GM21737 (cell line): ENCODE results near the gene OR4K1.
"Not testable (repeated sequence)": the region's sequence is repeated elsewhere in the genome, so short reads cannot be mapped to it uniquely, and the experiment has no call there.

Experiments
- ATAC-seq: cut with Tn5 transposase; IDR thresholded peaks from one replicate; pipeline ENCODE4 v1.9.1; 2021; ENCODE audit warnings: mild to moderate bottlenecking, moderate library complexity; ENCODE audit not compliant: unreplicated experiment

Gene OR4K1, protein sequence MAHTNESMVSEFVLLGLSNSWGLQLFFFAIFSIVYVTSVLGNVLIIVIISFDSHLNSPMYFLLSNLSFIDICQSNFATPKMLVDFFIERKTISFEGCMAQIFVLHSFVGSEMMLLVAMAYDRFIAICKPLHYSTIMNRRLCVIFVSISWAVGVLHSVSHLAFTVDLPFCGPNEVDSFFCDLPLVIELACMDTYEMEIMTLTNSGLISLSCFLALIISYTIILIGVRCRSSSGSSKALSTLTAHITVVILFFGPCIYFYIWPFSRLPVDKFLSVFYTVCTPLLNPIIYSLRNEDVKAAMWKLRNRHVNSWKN

DNA sequence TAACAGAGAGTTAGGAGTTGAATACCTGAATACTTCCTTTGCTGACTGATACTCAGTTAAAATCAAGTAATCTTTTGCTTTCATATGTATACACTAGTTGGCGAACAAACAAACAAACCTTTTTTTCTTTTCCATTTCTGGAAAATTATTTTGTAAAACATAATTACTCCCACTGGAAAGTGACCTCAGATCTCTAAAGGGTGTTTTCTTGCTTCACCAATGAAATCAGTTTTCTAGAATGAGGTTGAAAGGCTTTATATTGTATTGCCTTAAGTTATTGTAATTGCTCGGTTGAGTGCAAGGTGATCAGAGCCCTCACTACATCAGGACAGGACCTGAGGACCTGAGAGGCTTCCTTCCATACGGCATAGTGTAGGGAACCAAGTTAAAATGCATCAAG lies at the start of gene OR4K1:
Gene OR4K1, plus strand, starts transcription at position 301 of the 400 bp plus-strand sequence. CDS start 4,750 bp downstream, outside the sequence.
- no peak for ATAC-seq

DNA sequence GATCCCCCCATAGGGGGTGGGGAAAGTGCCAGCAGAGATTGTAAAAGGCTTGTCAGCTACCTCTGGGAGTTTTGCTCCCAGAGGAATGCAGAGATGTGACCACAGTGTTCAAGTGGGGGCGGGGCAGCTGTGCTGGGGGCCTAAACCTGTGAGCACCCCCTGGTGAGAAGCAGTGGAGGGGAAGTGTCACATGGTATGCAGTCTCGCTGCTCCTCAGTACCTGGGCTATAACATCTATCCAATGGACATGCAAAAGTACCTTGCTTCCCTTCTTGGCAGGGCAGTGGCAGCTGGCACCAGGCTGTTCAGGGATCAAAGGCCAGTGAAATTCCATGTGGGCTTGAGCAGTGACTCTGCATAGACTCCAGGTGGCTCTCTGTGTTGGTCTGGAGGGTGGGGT lies 35.4 kb upstream of the OR4K1 start:
- ATAC-seq, result no peak

DNA sequence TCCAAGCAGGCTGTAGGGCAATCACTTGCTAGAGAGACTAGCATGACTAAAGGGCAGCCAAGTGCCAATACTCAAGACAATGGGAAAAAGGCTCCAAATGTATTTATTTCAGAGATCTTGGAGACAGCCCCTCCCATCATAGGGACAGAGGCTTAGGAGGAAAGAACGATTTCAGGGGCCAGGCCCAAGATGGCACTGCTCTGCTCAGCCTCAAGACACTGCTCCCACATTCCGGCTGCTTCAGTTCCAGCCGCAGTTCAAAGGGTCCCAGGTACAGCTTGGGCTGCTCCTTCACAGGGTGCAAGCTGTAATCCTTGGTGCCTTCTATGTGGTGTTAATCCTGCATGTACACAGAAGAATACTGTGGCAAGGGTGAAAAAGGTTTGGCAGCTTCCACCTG lies 29.7 kb upstream of the OR4K1 start:
- ATAC-seq, result no peak

DNA sequence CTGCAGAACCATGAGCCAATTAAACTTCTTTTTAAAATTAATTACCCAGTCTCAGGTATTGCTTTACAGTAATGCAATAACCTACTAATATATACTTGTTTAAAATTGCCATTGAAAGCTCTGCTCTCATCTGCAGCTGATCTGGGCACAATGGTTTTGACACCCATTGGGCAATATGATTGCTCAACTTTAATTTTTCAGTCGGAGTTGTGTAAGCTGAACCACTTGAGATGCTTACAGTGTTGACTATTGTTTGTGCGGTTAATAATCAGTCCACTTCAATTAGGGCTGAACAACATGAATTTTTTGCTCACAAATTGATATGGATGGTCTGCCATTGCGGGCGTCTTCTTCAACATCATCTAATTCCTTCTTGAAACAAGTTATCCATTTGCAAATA lies 28.3 kb upstream of the OR4K1 start:
- no peak for ATAC-seq

DNA sequence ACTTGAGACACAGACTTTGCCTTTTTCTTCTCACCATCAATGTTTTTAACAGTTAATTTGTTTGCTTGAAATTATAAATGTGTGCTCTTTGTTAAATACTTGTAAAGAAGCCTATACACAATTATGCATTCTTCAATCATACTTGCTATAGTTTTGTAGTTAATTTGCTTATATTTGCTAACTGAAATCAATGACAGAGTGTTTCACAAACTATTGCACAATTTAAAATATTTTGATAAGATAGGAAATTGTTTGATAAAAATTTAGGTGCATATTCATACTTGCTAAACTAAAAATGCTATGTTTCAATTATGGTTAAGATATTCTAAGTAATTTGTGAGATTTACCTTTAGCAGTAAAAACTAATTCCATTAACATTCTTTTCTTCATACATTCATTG lies 24.1 kb upstream of the OR4K1 start:
- no peak for ATAC-seq

DNA sequence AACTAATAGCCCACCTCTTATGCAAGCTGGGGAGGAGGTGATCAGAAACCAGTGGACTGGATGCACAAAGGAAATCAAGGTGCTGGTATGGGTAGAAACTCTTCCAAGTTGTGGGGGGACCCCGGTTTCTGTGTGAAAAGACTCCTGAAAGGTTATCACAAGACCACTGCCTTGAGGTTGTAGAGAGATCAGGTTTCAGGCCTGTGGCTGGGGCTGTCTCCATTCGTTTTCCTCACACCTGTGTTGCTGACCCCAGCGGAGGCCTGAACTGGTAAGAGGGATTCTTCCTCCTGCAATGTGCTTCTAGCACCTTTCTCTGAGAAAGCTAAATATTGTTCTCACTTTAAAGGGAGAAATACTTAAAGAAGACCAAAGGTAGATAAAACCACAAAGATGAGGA lies 19.6 kb upstream of the OR4K1 start:
- ATAC-seq, result no peak

DNA sequence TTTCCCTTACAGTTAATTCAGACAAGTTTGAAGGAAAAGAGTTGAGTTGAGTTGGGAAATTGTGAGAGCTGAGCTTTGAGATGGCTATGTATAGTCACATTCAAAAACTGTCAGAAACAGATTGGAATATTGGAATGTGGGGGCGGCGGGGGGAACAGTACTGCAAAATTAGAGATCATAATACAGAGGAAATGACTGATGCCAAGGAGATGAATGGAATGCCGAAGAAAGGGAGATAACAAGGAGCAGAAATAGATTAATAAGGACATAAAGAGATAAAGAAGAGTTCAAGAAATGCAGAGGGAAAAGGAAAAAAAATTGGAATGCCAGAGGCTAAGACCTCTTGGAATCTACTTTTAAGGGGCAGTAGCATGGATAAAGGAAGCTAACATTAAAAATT lies 13.5 kb upstream of the OR4K1 start:
- no peak for ATAC-seq

DNA sequence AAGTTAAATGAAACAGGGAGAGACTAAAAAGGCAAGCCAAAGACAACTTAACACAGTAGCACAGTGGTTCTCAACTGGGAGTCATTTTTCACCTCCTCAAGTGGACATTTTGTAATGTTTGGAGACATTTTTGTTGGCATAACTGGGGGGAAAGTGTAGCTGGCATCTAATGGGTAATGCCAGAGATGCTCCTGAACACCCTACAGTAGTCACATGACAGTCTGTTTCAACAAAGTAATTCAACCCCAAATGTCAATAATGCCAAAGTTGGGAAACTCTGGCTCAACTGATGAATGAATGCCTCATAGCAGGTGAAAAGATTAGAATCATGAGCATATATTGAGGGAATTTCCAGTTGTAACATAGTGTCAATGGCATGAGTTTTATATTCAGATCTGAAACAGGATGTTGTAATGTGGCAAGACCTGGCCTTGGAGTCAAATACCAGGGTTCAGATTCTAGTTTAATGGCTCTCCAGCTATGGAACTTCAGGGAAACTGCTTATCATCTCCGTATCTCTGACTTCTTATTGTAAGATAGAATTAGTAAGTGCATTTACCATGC lies 12.7 kb upstream of the OR4K1 start:
- no peak for ATAC-seq

DNA sequence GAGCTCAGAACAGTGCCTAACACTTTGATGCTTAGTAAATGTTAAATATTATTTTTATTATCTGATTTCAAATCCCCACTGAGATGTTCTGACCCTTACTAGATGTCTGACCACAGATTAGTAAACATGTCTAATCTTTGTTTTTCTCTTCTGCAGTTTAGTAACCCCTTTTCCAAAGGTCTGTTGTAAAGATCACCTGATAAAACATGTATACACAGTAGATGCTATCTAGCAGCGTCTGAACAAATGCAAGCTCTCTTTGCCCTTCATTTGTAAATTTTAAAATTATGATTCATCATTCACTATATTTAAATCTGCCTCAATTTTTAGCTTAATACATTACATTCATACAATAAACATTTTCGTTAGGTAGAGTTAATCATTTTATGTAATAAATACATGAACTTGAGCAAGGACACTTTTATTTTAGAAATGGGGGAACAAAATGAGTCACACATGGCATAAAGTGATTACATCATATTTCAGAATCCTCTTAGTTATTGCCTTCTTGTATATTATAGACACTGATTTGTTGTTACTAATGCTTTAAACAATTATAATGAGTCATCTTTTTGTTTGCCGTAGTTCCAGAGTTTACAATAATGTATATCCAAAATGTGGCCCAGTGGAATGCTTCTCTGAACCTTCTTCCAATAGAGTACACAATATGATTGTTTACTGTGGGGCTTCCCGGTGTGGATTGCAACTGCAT lies 12.0 kb upstream of the OR4K1 start:
- no peak for ATAC-seq

DNA sequence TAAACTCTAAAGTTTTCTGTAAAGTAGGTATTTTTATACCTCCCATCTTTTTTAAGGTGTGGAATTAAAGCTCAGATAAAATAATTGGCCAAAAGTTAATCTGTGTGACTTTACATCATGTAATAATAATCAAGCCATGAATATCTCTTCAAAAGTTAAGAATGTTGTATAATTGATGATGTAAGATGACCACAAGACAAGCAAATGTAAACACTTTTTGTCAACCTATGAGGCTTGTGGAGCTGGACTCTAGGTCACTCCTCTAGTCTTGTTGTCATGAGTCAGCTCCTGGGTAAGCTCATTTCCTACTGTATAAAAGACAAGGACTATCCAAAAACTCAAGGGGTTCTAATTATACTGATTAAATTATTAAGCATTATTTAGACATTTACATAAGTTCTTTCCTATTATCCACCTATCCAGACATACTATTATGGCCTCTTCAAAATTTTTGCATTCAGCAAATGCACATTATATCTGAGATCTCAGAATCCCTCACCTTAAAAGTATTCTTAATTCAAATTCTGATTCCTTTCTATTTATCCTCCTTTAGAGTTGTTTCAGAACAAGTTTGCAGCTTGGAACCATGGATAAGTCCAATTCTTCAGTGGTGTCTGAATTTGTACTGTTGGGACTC lies 10.6 kb upstream of the OR4K1 start, which contains the start of gene OR4K5:
Gene OR4K5, plus strand, starts transcription at position 587 of the 637 bp plus-strand sequence. Its CDS starts 0 bp downstream, at position 587.
- ATAC-seq, result no peak

DNA sequence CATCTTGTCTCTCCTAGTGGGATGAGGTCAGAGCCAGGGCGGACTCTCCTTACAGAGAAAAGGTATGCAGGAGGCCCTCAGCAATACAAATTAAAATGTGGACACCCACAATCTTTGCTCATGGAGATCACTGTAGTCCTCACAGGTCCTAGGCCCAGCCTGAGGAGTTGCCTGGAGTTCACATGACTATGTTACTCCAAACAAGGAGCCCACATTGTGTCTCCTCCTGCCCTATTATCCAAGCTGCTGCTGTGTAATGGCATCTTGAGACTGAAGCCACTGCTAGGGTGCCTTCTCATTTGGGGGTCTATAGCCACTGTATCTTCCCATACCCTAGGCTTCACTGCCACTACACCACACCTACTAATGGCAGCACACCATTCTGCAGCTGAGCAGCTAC lies 11.0 kb downstream of the OR4K1 start:
- no peak for ATAC-seq

DNA sequence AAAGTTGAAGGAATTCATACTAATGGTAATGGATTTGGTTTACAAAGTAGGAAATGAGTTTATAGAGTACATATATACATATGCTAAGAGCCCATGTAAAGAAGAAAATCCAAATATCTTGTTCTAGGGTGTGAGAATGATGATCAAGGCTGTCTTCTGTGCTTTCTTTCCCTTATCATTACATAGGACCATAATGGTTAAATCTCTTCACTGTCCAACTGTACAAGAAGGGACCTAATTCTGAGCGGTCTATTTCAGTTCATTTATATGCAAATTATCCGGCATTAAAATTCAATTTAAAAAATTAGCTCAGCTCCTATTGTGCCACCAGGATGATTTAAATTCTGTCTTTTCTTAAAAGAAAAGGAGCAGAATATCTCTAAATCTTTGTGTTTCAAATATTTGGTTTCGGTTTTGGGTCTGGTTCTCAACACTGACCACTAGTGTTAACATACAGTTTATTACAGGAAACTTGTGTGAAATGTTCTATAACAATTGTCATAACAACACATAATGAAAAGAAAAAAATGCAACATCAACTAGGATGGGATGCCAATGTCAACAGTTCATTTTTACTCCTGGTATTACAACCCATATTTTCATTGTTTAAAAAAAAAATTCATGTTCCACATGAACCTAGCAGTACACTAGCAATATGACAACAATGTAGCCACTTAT lies 16.8 kb downstream of the OR4K1 start:
- no peak for ATAC-seq

DNA sequence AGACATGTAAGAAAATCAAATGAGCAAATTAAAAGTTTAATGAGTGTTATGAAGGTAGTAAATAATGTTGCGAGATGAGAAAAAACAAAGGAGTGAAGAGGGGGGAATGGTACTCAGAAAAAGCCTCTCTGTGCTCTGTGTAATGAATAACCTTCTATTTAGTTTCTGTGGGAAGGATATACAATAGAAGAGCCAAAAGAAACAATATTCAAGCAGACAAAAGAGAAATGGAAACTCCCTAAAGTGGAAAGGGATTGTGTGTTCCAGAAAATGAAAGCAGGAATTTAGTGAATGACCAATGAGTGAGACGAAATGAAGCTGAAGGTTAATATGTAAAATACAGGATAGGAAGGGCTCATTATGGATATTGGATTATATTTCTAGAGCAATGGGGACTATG lies 18.5 kb downstream of the OR4K1 start:
- ATAC-seq, result no peak

DNA sequence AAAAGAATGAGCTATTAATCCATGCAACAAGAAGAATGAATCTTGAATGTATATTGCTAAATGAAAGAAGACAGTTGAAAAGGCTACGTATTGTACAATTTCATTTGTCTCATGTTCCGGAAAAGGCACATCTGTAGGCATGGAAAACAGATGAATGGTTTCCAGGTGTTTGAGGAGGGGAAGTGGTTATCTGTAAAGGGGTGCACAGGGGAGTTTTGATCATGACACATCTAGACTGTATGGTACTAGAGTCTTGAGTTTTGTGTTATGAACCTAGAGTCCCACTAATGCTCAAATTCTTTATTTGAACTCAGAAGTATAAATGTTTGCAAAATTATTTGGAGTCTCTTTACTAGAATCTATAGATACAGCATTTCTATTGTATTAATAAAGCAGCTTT lies 39.0 kb downstream of the OR4K1 start:
- ATAC-seq, result not testable (repeated sequence)

DNA sequence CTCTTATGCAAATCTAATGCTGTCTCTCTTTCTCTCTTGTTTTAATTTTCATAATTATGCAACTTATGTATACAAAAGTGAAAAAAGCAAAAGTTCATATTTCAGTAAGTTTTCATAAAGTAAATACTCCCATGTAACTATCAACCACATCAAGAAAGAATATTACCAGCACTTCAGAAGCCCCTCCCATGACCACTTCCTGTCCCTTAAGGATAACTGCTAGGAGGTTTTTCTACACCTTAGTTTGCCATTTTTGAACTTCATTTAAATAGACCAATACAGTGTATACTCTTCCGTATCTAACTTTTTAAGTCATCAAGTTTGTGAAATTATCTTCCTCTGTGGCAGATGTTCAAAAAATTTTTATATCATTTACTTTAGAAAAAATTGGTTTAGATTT lies 44.1 kb downstream of the OR4K1 start:
- ATAC-seq, result no peak

DNA sequence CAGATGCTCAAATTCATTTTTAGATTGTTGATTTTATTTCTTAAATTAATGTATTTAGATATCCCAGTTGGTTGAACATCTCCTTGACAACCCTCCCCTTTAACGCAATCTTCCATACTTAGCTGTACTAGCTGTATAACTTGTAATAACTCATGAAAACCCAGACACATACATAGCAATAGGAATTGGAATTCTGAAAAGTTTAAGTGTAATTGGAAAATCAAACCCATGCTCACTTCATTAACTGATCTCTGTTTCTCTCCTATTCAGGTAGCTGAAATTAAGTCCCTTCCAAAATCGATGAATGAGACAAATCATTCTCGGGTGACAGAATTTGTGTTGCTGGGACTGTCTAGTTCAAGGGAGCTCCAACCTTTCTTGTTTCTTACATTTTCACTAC lies 44.6 kb downstream of the OR4K1 start, which contains the start of gene OR4K15:
Gene OR4K15, plus strand, starts transcription at position 301 of the 400 bp plus-strand sequence. Its CDS starts 0 bp downstream, at position 301.
- no peak for ATAC-seq
